ENCODE measurements around the gene ADIPOR2. TPM values are rescaled to one million over a fixed set of nuclear protein-coding genes. Genes with fewer than 3 reads are reported as not detected.

Gene ADIPOR2
- total RNA-seq, 4 donors from 2014 or later = 29.5 to 44.3 (median 37.1) TPM

- no peak for DNase-seq (ENCODE audit: low spot score in 2 of 2)
- 97 to 98% methylated on average over 17 of the region's 29 CpGs for WGBS, 2 donors
- TF ChIP-seq CTCF (IDR thresholded peaks at IDR 0.05) = no peak
- TF ChIP-seq POLR2A (IDR thresholded peaks at IDR 0.05) = no peak
- no peak overlapping the region for H3K4me3 ChIP-seq (ENCODE audit: low read depth, poor library complexity, severe bottlenecking)
- intact Hi-C loops (cut with DNase I; ENCODE audit: low total_unique reads) = no loop called here
These were observed 45.1 kb upstream of the ADIPOR2 start for GRCh38 chr12:1645819-1646218.

- TF ChIP-seq CTCF (IDR thresholded peaks at IDR 0.05) (no peak), POLR2A (IDR thresholded peaks at IDR 0.05) (no peak)
- DNase-seq (ENCODE audit: low spot score in 2 of 2) = no peak
- intact Hi-C loops (cut with DNase I; ENCODE audit: low total_unique reads) = no loop called here
- no peak overlapping the region for H3K4me3 ChIP-seq (ENCODE audit: low read depth, poor library complexity, severe bottlenecking)
- 79 to 85% methylated on average over 21 of the region's 21 CpGs for WGBS, 2 donors
These were observed 44.1 kb upstream of the ADIPOR2 start for GRCh38 chr12:1646569-1647284.

GRCh38 chr12:1647285-1647669 lies 43.6 kb upstream of the ADIPOR2 start:
- WGBS, 2 donors = 92 to 98% methylated on average over 3 of the region's 3 CpGs
- no peak overlapping the region for H3K4me3 ChIP-seq (ENCODE audit: low read depth, poor library complexity, severe bottlenecking)
- DNase-seq (ENCODE audit: low spot score in 2 of 2) = no peak
- no peak for TF ChIP-seq POLR2A (IDR thresholded peaks at IDR 0.05)
- intact Hi-C loops (cut with DNase I; ENCODE audit: low total_unique reads) = no loop called here

- TF ChIP-seq POLR2A (IDR thresholded peaks at IDR 0.05) (no peak), CTCF (IDR thresholded peaks at IDR 0.05) (no peak)
- 21 to 24% methylated on average over 5 of the region's 5 CpGs for WGBS, 2 donors
- intact Hi-C loops (cut with DNase I; ENCODE audit: low total_unique reads) = loop anchor here (5.0 kb wide), 1 partner anchor 142 kb away; no protein-coding TSS in a partner anchor
- no peak overlapping the region for H3K4me3 ChIP-seq (ENCODE audit: low read depth, poor library complexity, severe bottlenecking)
- DNase-seq (ENCODE audit: low spot score in 2 of 2) = no peak
These were observed 40.5 kb upstream of the ADIPOR2 start for GRCh38 chr12:1650260-1650977.

GRCh38 chr12:1650978-1651361 lies 39.9 kb upstream of the ADIPOR2 start:
- DNase-seq (ENCODE audit: low spot score in 2 of 2) = no peak
- TF ChIP-seq POLR2A (IDR thresholded peaks at IDR 0.05) (no peak), CTCF (IDR thresholded peaks at IDR 0.05) (no peak)
- 53 to 61% methylated on average over 6 of the region's 6 CpGs for WGBS, 2 donors
- intact Hi-C loops (cut with DNase I; ENCODE audit: low total_unique reads) = loop anchor here (5.0 kb wide), 1 partner anchor 141 kb away; no protein-coding TSS in a partner anchor
- H3K4me3 ChIP-seq (ENCODE audit: low read depth, poor library complexity, severe bottlenecking) = no peak overlapping the region

- DNase-seq (ENCODE audit: low spot score in 2 of 2) = no peak
- TF ChIP-seq POLR2A (IDR thresholded peaks at IDR 0.05) (no peak), CTCF (IDR thresholded peaks at IDR 0.05) (no peak)
- intact Hi-C loops (cut with DNase I; ENCODE audit: low total_unique reads) = loop anchor here (5.0 kb wide), 1 partner anchor 140 kb away; no protein-coding TSS in a partner anchor
- no peak overlapping the region for H3K4me3 ChIP-seq (ENCODE audit: low read depth, poor library complexity, severe bottlenecking)
These were observed 38.9 kb upstream of the ADIPOR2 start for GRCh38 chr12:1651946-1652345.

All from lower leg skin (tissue), 4 donors.